Measurements from ENCODE around the gene ST3GAL3.

The ST3GAL3 gene

GRCh38 chr1:43804569-43804968, 97.2 kb downstream of the ST3GAL3 start:
- no peak for TF ChIP-seq CTCF (IDR thresholded peaks at IDR 0.05)

DNA sequence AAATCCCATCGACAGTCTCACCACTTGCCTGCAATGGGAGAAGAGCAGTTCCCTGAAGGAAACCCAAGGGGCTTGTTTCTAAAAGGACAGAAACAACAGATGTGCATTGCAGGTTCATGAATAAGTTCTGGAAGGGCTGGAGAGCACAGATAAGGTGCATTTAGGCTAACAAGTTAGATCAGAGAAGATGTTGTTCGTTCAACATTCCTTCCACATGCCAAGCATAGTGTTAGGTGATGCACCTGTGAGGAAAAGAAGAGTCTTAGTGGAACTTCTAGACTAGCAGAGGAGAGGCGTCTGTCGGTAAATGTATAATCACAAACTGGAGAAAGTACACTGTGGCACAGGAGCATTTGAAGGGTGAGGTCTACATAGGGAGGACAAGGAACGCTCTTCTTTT, 98.0 kb downstream of the ST3GAL3 start:
- TF ChIP-seq CTCF (IDR thresholded peaks at IDR 0.05): no peak

DNA sequence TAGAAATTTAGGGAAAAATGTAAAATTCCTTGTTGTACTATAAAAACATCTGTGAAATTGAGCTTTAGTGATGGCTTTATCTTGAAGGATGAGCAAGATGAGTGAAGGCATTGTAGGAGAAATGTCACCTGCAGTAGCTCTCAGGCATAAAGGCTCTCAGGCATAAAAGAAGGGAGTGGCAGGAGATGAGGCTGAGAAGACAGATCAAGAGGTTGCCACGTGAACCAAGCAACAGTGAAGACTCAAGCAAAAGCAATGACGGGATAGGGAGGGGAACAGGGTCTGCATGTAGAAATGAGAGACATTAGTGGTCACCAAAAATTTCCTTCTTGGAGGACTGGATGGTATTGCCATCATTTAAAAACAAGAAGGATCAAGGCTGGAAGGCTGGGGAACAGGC, 98.8 kb downstream of the ST3GAL3 start:
- TF ChIP-seq CTCF (IDR thresholded peaks at IDR 0.05): no peak

- no peak for TF ChIP-seq CTCF (IDR thresholded peaks at IDR 0.05)
Observed at GRCh38 chr1:43809097-43809673, 101.8 kb downstream of the ST3GAL3 start.

DNA sequence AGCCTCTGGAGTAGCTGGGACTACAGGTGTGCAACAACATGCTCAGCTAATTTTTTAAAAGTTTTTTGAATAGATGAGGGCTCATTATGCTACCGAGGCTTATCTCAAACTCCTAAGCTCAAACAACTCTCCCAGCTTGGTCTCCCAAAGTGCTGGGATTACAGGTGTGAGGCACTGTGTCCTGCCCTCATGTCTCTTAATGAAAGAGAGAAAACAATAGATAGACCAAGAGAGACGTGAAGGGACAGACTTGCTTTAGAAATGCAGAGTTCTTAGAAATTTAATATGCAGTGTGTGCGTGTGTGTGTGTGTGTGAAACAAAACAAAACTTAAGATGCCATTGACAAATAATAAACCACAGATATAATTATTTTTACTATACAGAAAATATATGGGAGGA, 105.2 kb downstream of the ST3GAL3 start:
- TF ChIP-seq CTCF (IDR thresholded peaks at IDR 0.05): no peak

DNA sequence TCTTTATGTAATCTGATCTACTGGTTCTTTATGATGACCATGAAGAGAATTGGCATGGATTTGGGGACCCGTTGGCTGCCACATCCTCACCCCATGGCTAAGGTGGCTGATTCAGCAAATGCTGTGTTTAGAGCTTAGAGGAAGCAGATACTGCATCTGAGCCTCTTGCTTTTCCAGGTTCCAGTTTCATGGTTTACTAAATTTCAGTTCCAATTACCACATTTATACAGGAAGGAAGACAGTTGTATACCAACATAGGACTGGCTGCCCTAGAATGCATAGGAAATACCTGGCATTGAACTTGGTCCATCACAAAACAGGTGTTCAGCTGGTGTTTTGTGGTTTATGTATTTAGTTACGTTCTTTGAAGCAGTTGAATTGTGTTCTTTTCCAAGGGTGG, 107.1 kb downstream of the ST3GAL3 start:
- no peak for TF ChIP-seq CTCF (IDR thresholded peaks at IDR 0.05)

GRCh38 chr1:43817304-43817939, 110.1 kb downstream of the ST3GAL3 start:
- no peak for TF ChIP-seq CTCF (IDR thresholded peaks at IDR 0.05)

GRCh38 chr1:43818691-43819090, 111.4 kb downstream of the ST3GAL3 start:
- no peak for TF ChIP-seq CTCF (IDR thresholded peaks at IDR 0.05)

Data from LNCAP (cell line).